Measurements from ENCODE around the gene CD6. TPM values are rescaled to one million over a fixed set of nuclear protein-coding genes. Genes with fewer than 3 reads are reported as not detected.
A peak's percentile ranks its signal among the peaks of the same experiment; 100 is the strongest.

Gene CD6
- total RNA-seq, 1 donor from 2014 or later, result 0.33 TPM

- Mint-ChIP-seq H3K9me3 (ENCODE audit: unreplicated experiment) (no peaks in the 10 kb centered on the region), H3K4me1 (ENCODE audit: unreplicated experiment) (peaks cover 12% of the 10 kb centered on the region), H3K36me3 (ENCODE audit: low read depth, unreplicated experiment) (no peaks in the 10 kb centered on the region), H3K27me3 (ENCODE audit: unreplicated experiment) (peaks cover 22% of the 10 kb centered on the region), H3K4me3 (ENCODE audit: unreplicated experiment) (no peak overlapping the region), H3K27ac (ENCODE audit: unreplicated experiment) (no peak overlapping the region)
- no peak for DNase-seq (ENCODE audit: low spot score)
- TF ChIP-seq CTCF (IDR thresholded peaks at IDR 0.05; ENCODE audit: unreplicated experiment), result no peak
Observed at GRCh38 chr11:61004180-61004611, 32.7 kb downstream of the CD6 start.

GRCh38 chr11:61004761-61005181 is 33.3 kb downstream of the CD6 start:
- no peak for TF ChIP-seq CTCF (IDR thresholded peaks at IDR 0.05; ENCODE audit: unreplicated experiment)
- no peaks in the 10 kb centered on the region for H3K36me3 Mint-ChIP-seq (ENCODE audit: low read depth, unreplicated experiment)
- H3K27me3 Mint-ChIP-seq (ENCODE audit: unreplicated experiment), result peaks cover 23% of the 10 kb centered on the region
- DNase-seq (ENCODE audit: low spot score), result no peak
- no peak overlapping the region for H3K27ac Mint-ChIP-seq (ENCODE audit: unreplicated experiment)
- peaks cover 12% of the 10 kb centered on the region for H3K4me1 Mint-ChIP-seq (ENCODE audit: unreplicated experiment)
- no peaks in the 10 kb centered on the region for H3K9me3 Mint-ChIP-seq (ENCODE audit: unreplicated experiment)
- no peak overlapping the region for H3K4me3 Mint-ChIP-seq (ENCODE audit: unreplicated experiment)

DNA sequence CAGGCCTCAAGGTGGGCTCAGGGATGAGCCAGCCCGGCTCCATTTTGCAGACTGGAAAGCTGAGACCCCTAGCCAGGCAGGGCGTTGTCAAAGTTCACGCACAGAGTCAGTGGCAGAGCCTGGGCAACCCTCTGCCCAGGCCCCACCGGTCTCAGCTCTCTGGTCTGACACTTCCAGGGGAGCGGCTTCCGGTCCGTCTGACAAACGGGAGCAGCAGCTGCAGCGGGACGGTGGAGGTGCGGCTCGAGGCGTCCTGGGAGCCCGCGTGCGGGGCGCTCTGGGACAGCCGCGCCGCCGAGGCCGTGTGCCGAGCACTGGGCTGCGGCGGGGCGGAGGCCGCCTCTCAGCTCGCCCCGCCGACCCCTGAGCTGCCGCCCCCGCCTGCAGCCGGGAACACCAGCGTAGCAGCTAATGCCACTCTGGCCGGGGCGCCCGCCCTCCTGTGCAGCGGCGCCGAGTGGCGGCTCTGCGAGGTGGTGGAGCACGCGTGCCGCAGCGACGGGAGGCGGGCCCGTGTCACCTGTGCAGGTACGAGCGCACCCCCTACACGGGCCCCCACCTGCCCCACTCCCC is 36.0 kb downstream of the CD6 start:
- H3K27ac Mint-ChIP-seq (ENCODE audit: unreplicated experiment), result no peak overlapping the region
- TF ChIP-seq CTCF (IDR thresholded peaks at IDR 0.05; ENCODE audit: unreplicated experiment), result no peak
- peaks cover 22% of the 10 kb centered on the region for H3K27me3 Mint-ChIP-seq (ENCODE audit: unreplicated experiment)
- H3K36me3 Mint-ChIP-seq (ENCODE audit: low read depth, unreplicated experiment), result no peaks in the 10 kb centered on the region
- H3K4me3 Mint-ChIP-seq (ENCODE audit: unreplicated experiment), result no peak overlapping the region
- H3K9me3 Mint-ChIP-seq (ENCODE audit: unreplicated experiment), result no peaks in the 10 kb centered on the region
- DNase-seq (ENCODE audit: low spot score), result no peak
- H3K4me1 Mint-ChIP-seq (ENCODE audit: unreplicated experiment), result peaks cover 22% of the 10 kb centered on the region

DNA sequence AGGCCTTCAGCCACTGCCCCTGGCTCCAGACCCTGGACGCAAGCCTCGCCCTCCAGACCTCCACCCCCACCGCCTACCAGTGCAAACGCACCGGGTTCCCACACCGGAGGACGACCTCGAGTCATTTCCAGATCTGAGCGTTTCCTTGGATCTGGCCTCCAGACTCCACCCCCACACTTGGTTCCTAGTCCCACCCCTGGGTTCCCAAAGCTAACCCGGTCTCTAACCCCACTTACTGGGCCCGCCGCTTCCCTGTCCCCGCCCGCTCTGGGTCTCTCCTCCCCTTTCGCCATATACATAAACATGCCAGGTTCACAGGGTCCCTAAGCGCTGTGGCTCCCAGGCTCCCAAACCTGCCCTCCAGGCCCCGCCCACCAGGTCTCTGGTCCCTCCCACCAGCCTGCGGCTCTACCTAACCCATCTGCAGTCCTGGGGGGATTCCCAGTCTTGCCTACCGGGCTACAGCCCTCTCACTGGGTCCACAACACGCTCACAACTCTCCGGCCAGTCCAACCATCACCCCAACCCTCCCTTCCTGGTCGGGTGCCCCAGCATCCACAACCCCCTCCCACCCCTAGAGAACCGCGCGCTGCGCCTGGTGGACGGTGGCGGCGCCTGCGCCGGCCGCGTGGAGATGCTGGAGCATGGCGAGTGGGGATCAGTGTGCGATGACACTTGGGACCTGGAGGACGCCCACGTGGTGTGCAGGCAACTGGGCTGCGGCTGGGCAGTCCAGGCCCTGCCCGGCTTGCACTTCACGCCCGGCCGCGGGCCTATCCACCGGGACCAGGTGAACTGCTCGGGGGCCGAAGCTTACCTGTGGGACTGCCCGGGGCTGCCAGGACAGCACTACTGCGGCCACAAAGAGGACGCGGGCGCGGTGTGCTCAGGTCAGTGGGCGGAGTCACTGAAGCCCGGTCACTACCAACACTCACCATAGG is 36.7 kb downstream of the CD6 start:
- Mint-ChIP-seq H3K27ac (ENCODE audit: unreplicated experiment) (no peak overlapping the region), H3K36me3 (ENCODE audit: low read depth, unreplicated experiment) (no peaks in the 10 kb centered on the region), H3K4me3 (ENCODE audit: unreplicated experiment) (peak overlapping the region; percentile 56), H3K4me1 (ENCODE audit: unreplicated experiment) (peaks cover 23% of the 10 kb centered on the region), H3K9me3 (ENCODE audit: unreplicated experiment) (no peaks in the 10 kb centered on the region), H3K27me3 (ENCODE audit: unreplicated experiment) (peaks cover 22% of the 10 kb centered on the region)
- peak; percentile 16 for TF ChIP-seq CTCF (IDR thresholded peaks at IDR 0.05; ENCODE audit: unreplicated experiment)
- peak; percentile 30 for DNase-seq (ENCODE audit: low spot score)

DNA sequence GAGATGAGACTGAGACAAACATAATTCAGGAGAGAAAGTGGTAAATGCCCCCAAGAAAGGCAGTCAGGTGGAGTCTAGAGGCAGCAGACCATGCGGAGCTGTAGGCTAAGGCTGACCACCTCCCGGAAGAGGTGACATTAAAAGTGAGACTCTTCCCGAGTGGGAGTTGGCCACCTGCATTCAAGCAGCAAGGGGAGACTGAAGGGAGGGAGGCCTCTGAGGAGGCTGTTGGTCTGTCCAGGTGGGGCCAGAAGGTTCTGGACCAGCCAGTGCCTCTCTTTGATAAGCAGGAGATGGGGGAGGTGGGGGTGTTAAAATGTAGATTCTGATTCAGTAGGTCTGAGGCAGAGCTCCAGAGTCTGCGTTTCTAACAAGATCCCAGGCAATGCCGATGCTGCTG is 37.5 kb downstream of the CD6 start:
- Mint-ChIP-seq H3K27me3 (ENCODE audit: unreplicated experiment) (peaks cover 21% of the 10 kb centered on the region), H3K27ac (ENCODE audit: unreplicated experiment) (no peak overlapping the region), H3K9me3 (ENCODE audit: unreplicated experiment) (no peaks in the 10 kb centered on the region), H3K4me1 (ENCODE audit: unreplicated experiment) (peaks cover 21% of the 10 kb centered on the region), H3K36me3 (ENCODE audit: low read depth, unreplicated experiment) (no peaks in the 10 kb centered on the region), H3K4me3 (ENCODE audit: unreplicated experiment) (no peak overlapping the region)
- no peak for TF ChIP-seq CTCF (IDR thresholded peaks at IDR 0.05; ENCODE audit: unreplicated experiment)
- no peak for DNase-seq (ENCODE audit: low spot score)
